ENCODE data around the gene IL1RAPL1.

DNA sequence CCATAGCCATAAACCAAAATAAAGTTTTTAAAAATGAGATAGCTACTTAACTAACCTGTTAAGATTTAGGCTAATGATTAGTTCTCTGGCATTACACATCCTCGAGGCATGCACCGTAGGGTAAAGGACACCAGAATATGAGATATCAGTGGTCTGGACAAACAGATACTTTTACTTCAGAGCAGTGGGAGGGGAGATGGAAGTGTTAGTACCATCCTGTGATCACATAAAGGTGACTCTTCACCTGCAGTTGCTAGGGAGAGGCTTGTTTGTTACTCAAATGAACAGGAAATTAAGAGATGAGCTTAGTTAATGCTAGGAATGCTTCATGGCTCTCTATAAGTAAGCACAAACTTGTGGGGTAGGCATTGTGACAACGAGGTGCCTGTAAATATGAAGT, 1003.7 kb downstream of the IL1RAPL1 start:
- TF ChIP-seq RFX5 (IDR thresholded peaks at IDR 0.05; ENCODE audit: low read depth, low read length) (no peak), SP1 (CRISPR knock-in tag; IDR thresholded peaks at IDR 0.05) (no peak), POLR2A (conservative IDR thresholded peaks at IDR 0.05) (no peak), ARID2 (IDR thresholded peaks at IDR 0.05) (no peak), TAF1 (IDR thresholded peaks at IDR 0.05; ENCODE audit: control insufficient read depth, extremely low read depth, insufficient read depth, low read length, severe bottlenecking) (no peak)
- TF ChIP-seq, protein P1, sequence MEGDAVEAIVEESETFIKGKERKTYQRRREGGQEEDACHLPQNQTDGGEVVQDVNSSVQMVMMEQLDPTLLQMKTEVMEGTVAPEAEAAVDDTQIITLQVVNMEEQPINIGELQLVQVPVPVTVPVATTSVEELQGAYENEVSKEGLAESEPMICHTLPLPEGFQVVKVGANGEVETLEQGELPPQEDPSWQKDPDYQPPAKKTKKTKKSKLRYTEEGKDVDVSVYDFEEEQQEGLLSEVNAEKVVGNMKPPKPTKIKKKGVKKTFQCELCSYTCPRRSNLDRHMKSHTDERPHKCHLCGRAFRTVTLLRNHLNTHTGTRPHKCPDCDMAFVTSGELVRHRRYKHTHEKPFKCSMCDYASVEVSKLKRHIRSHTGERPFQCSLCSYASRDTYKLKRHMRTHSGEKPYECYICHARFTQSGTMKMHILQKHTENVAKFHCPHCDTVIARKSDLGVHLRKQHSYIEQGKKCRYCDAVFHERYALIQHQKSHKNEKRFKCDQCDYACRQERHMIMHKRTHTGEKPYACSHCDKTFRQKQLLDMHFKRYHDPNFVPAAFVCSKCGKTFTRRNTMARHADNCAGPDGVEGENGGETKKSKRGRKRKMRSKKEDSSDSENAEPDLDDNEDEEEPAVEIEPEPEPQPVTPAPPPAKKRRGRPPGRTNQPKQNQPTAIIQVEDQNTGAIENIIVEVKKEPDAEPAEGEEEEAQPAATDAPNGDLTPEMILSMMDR (IDR thresholded peaks at IDR 0.05 in 2 of 3, conservative IDR thresholded peaks at IDR 0.05 in 1 of 3; ENCODE audit: insufficient read depth in 2 of 3, low read depth in 1 of 3, low read length in 3 of 3) = no peak
- TF ChIP-seq, protein P2, sequence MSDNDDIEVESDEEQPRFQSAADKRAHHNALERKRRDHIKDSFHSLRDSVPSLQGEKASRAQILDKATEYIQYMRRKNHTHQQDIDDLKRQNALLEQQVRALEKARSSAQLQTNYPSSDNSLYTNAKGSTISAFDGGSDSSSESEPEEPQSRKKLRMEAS (CRISPR knock-in tag; IDR thresholded peaks at IDR 0.05) = no peak
- TF ChIP-seq, protein P3, sequence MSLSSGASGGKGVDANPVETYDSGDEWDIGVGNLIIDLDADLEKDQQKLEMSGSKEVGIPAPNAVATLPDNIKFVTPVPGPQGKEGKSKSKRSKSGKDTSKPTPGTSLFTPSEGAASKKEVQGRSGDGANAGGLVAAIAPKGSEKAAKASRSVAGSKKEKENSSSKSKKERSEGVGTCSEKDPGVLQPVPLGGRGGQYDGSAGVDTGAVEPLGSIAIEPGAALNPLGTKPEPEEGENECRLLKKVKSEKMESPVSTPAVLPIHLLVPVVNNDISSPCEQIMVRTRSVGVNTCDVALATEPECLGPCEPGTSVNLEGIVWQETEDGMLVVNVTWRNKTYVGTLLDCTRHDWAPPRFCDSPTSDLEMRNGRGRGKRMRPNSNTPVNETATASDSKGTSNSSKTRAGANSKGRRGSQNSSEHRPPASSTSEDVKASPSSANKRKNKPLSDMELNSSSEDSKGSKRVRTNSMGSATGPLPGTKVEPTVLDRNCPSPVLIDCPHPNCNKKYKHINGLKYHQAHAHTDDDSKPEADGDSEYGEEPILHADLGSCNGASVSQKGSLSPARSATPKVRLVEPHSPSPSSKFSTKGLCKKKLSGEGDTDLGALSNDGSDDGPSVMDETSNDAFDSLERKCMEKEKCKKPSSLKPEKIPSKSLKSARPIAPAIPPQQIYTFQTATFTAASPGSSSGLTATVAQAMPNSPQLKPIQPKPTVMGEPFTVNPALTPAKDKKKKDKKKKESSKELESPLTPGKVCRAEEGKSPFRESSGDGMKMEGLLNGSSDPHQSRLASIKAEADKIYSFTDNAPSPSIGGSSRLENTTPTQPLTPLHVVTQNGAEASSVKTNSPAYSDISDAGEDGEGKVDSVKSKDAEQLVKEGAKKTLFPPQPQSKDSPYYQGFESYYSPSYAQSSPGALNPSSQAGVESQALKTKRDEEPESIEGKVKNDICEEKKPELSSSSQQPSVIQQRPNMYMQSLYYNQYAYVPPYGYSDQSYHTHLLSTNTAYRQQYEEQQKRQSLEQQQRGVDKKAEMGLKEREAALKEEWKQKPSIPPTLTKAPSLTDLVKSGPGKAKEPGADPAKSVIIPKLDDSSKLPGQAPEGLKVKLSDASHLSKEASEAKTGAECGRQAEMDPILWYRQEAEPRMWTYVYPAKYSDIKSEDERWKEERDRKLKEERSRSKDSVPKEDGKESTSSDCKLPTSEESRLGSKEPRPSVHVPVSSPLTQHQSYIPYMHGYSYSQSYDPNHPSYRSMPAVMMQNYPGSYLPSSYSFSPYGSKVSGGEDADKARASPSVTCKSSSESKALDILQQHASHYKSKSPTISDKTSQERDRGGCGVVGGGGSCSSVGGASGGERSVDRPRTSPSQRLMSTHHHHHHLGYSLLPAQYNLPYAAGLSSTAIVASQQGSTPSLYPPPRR (CRISPR knock-in tag; IDR thresholded peaks at IDR 0.05; ENCODE audit: borderline replicate concordance) = no peak

Measured in K562 (cell line).